GM10266 (cell line): Measurements from ENCODE around the gene PEX11B.

Experiments
- DNase-seq: peaks from one replicate; pipeline ENCODE4 v3.0.0; 2012; ENCODE audit errors: extremely low spot score
- CTCF ChIP-seq: IDR thresholded peaks from 2 replicates; pipeline ENCODE4 v1.5.1; 2012; ENCODE audit warnings: mild to moderate bottlenecking, low read depth; ENCODE audit not compliant: control insufficient read depth, insufficient read depth; ENCODE audit errors: missing control alignments

Gene PEX11B

GRCh38 chr1:145863282-145864018 lies 55.1 kb downstream of the PEX11B start:
- no peak for TF ChIP-seq CTCF
- no peak for DNase-seq
